HepG2 (cell line): ENCODE results near the gene EPPIN. TPM values are rescaled to one million over a fixed set of nuclear protein-coding genes. Genes with fewer than 3 reads are reported as not detected.
"Not testable (repeated sequence)": the region's sequence is repeated elsewhere in the genome, so short reads cannot be mapped to it uniquely, and the experiment has no call there.

Source experiments
- ATAC-seq: fragments of 200-7000 bp; cut with Tn5 transposase; 3 replicates; pipeline ENCODE4 v1.9.1; 2020; ENCODE audit warnings: mild to moderate bottlenecking, moderate library complexity
- BruUV-seq: library from RNA; stranded (reverse); fragments of 400-500 nt; replicated peaks from 2 replicates; lab custom pipeline; 2021; lab: Mats Ljungman, UMichigan
- CTCF ChIA-PET: fragments of 300-600 bp; formaldehyde crosslinking; extraction: SDS; loops from one replicate; lab custom pipeline; 2021; ENCODE audit warnings: low total read pairs, inconsistent platforms, low intra/inter-chr PET ratio; lab: Yijun Ruan, JAX
- POLR2A ChIA-PET: fragments of 350-600 bp; sonication (Branson Sonifier 250); formaldehyde crosslinking; loops from one replicate; lab custom pipeline; 2020; ENCODE audit warnings: antibody characterized with exemption, inconsistent platforms; lab: Yijun Ruan, JAX
- DNase-seq: peaks from one replicate; pipeline ENCODE4 v3.0.0-alpha.2; 2015; ENCODE audit warnings: low spot score
- FAIRE-seq: peaks from 3 replicates; lab custom pipeline; 2011; peaks lifted over from hg19 to GRCh38; lab: Jason Lieb, UNC
- H2AFZ ChIP-seq: one replicate; pipeline ENCODE4 v1.6.1; 2011; ENCODE audit warnings: low read length, inconsistent platforms
- H3K27ac ChIP-seq: fragments of 300-600 bp; 3 replicates; pipeline ENCODE4 v1.8.0; 2011; ENCODE audit warnings: mixed run types, mild to moderate bottlenecking, mixed read lengths, low read length, inconsistent platforms; ENCODE audit not compliant: insufficient read depth; ENCODE audit errors: extremely low read length
- H3K27me3 ChIP-seq, 2 experiments: fragments of 200-600 bp in 1 of 2; 2 replicates in 1 of 2; 3 replicates in 1 of 2; pipeline versions ENCODE4 v1.6.0 to v1.8.0; 2011; ENCODE audit warnings: low read length in 2 of 2, mild to moderate bottlenecking in 2 of 2, moderate library complexity in 2 of 2, inconsistent platforms in 1 of 2; ENCODE audit not compliant: insufficient read depth in 2 of 2, control insufficient read depth in 1 of 2
- H3K36me3 ChIP-seq, 2 experiments: fragments of 200-600 bp in 1 of 2; replicated peaks in 1 of 2; 2 replicates in 1 of 2; 3 replicates in 1 of 2; pipeline versions ENCODE4 v1.5.1 to v1.8.0; 2011; ENCODE audit warnings: low read length in 2 of 2, inconsistent platforms in 1 of 2; ENCODE audit not compliant: insufficient read depth in 2 of 2, control insufficient read depth in 1 of 2
- H3K4me1 ChIP-seq: 2 replicates; pipeline ENCODE4 v1.5.1; 2012; ENCODE audit warnings: low read length, inconsistent platforms; ENCODE audit not compliant: insufficient read depth
- H3K4me2 ChIP-seq: 2 replicates; pipeline ENCODE4 v1.6.0; 2011; ENCODE audit warnings: low read depth, low read length, inconsistent platforms
- H3K4me3 ChIP-seq, 3 experiments: fragments of 200-600 bp in 1 of 3; sonication (generic), shearing (Covaris generic) in 1 of 3; replicated peaks in 1 of 3; 2 replicates each; pipeline ENCODE4 v1.5.1; 2011 to 2016; ENCODE audit warnings: low read length in 3 of 3, inconsistent platforms in 2 of 3, low read depth in 2 of 3, mild to moderate bottlenecking in 2 of 3, control low read depth in 1 of 3, mixed read lengths in 1 of 3; ENCODE audit not compliant: insufficient read depth in 1 of 3
- H3K79me2 ChIP-seq: one replicate; pipeline ENCODE4 v1.6.1; 2011; ENCODE audit warnings: low read length, inconsistent platforms; ENCODE audit not compliant: insufficient read depth
- H3K9ac ChIP-seq: 2 replicates; pipeline ENCODE4 v1.6.0; 2011; ENCODE audit warnings: mild to moderate bottlenecking, low read depth, low read length, inconsistent platforms; ENCODE audit not compliant: insufficient read depth
- H3K9me3 ChIP-seq: 2 replicates; pipeline ENCODE4 v1.5.1; 2012; ENCODE audit warnings: mild to moderate bottlenecking, low read length
- H4K20me1 ChIP-seq: 2 replicates; pipeline ENCODE4 v1.6.0; 2011; ENCODE audit warnings: inconsistent platforms, mild to moderate bottlenecking, low read length, moderate library complexity; ENCODE audit not compliant: insufficient read depth
- GLMP ChIP-seq: sonication (generic); formaldehyde crosslinking; IDR thresholded peaks from 2 replicates; pipeline ENCODE4 v1.9.0; 2021; ENCODE audit warnings: missing genetic modification reagents, mild to moderate bottlenecking, borderline replicate concordance
- REL ChIP-seq: sonication (generic); formaldehyde crosslinking; conservative IDR thresholded peaks from 2 replicates; pipeline ENCODE4 v1.8.0; 2022; ENCODE audit warnings: mild to moderate bottlenecking, missing genetic modification reagents, moderate library complexity
- ZNF407 ChIP-seq: sonication (generic); formaldehyde crosslinking; IDR thresholded peaks from one replicate; pipeline ENCODE4 v1.5.1; 2020; ENCODE audit warnings: mild to moderate bottlenecking, missing genetic modification reagents; ENCODE audit errors: not compliant biosample characterization
- ZSCAN29 ChIP-seq: sonication (generic); formaldehyde crosslinking; conservative IDR thresholded peaks from 2 replicates; pipeline ENCODE4 v1.4.0; 2020; ENCODE audit warnings: mild to moderate bottlenecking, missing genetic modification reagents
- WGBS: methylation state at CpG from one replicate; pipeline ENCODE4 v1.1.6; 2017; ENCODE audit warnings: low lambda C conversion rate; 5-methylcytosine and 5-hydroxymethylcytosine counted together
- in situ Hi-C: cut with HindIII; loops from 2 replicates; pipeline ENCODE4 v1.10.0; 2017; ENCODE audit warnings: low pct_unique_long_range_greater_than_20kb; ENCODE audit not compliant: extremely low pct_ligation_motif_present
- intact Hi-C: fragments of 100-400 bp; cut with micrococcal nuclease; formaldehyde crosslinking; loops from one replicate; pipeline ENCODE4 v1.10.0; 2022; ENCODE audit not compliant: unreplicated experiment
- polyA plus RNA-seq, 8 experiments: library from polyadenylated mRNA; depleted of rRNA in 3 of 8; stranded (reverse) in 7 of 8; unstranded in 1 of 8; fragments of >200 nt; fragmentation: Illumina TruSeq in 4 of 8; extraction: Trizol in 4 of 8; gene quantifications; 2 replicates each; pipeline versions ENCODE4 v1.2.1 to v1.2.3, GENCODE V29; 2011 to 2016; ENCODE audit warnings: low read depth in 4 of 8, missing spikeins in 1 of 8, mixed read lengths in 1 of 8; ENCODE audit not compliant: insufficient read depth in 1 of 8
- total RNA-seq, 5 experiments: library from RNA; depleted of rRNA; stranded (reverse); fragments of >200 nt; fragmentation: Illumina TruSeq; extraction: Trizol; gene quantifications; 2 replicates each; pipeline ENCODE4 v1.2.3, GENCODE V29; 2016; ENCODE audit warnings: low read depth in 1 of 5

Gene EPPIN
- total and polyA plus RNA-seq, 2 of the 13 experiments (the other 11 are each of a cell fraction or from before 2014, with no cell fraction given), result not detected

- TF ChIP-seq ZNF407 (CRISPR knock-in tag) (no peak), REL (CRISPR knock-in tag) (no peak), GLMP (CRISPR knock-in tag) (no peak), ZSCAN29 (CRISPR knock-in tag) (no peak)
Observed at GRCh38 chr20:45575931-45576330, 28.7 kb upstream of the EPPIN start (continued).

DNA sequence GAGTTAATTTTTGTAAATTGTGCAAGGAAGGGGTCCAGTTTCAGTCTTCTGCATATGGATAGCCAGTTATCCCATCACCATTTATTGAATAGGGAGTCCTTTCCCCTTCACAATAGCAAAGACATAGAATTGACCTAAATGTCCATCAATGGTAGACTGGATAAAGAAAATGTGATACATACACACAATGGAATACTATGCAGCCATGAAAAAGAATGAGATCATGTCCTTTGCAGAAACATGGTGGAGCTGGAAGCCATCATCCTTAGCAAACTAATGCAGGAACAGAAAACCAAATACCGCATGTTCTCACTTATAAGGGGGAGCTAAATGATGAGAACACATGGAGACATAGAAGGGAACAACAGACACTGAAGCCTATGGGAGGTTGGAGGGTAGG is 22.4 kb upstream of the EPPIN start:
- intact Hi-C loops, ATAC-seq, H3K9ac ChIP-seq, H3K27me3 ChIP-seq, POLR2A ChIA-PET, H4K20me1 ChIP-seq, H3K4me1 ChIP-seq, DNase-seq, BruUV-seq, CTCF ChIA-PET, H3K4me2 ChIP-seq, H3K27ac ChIP-seq, in situ Hi-C loops, FAIRE-seq, H3K9me3 ChIP-seq, H3K36me3 ChIP-seq, H2AFZ ChIP-seq, H3K79me2 ChIP-seq, H3K4me3 ChIP-seq: not testable (repeated sequence)
- WGBS, result 0% methylated on average over 1 of the region's 1 CpG
